Measurements from ENCODE around the gene CCDC61.

The CCDC61 gene

GRCh38 chr19:46016426-46017094 lies 21.3 kb downstream of the CCDC61 start:
- no peak for DNase-seq

- DNase-seq, result no peak
These were observed 21.8 kb downstream of the CCDC61 start for GRCh38 chr19:46017095-46017429.

- no peak for DNase-seq
These were observed 22.8 kb downstream of the CCDC61 start for GRCh38 chr19:46017874-46018675.

GRCh38 chr19:46018729-46019251 lies 23.5 kb downstream of the CCDC61 start:
- DNase-seq, result no peak

GRCh38 chr19:46019270-46019669 lies 24.0 kb downstream of the CCDC61 start:
- no peak for DNase-seq

- no peak for DNase-seq
These were observed 25.5 kb downstream of the CCDC61 start for GRCh38 chr19:46020819-46021125.

GRCh38 chr19:46021531-46022041 lies 26.3 kb downstream of the CCDC61 start:
- no peak for DNase-seq

- no peak for DNase-seq
These were observed 26.8 kb downstream of the CCDC61 start for GRCh38 chr19:46022061-46022430.

- DNase-seq, result no peak
These were observed 27.4 kb downstream of the CCDC61 start, which contains the start of gene PGLYRP1 for GRCh38 chr19:46022431-46023310. Gene PGLYRP1, minus strand, starts transcription at chr19:46023053. Its CDS starts 32 bp downstream, at chr19:46023021.

- DNase-seq, result no peak
These were observed 28.1 kb downstream of the CCDC61 start for GRCh38 chr19:46023311-46023779.

- DNase-seq, result no peak
These were observed 30.6 kb downstream of the CCDC61 start for GRCh38 chr19:46025835-46026234.

- DNase-seq, result no peak
These were observed 35.7 kb downstream of the CCDC61 start for GRCh38 chr19:46030812-46031550.

- DNase-seq, result no peak
These were observed 36.7 kb downstream of the CCDC61 start for GRCh38 chr19:46031781-46032596.

GRCh38 chr19:46032597-46033025 lies 37.3 kb downstream of the CCDC61 start:
- no peak for DNase-seq

- no peak for DNase-seq
These were observed 38.1 kb downstream of the CCDC61 start for GRCh38 chr19:46033401-46033800.

GRCh38 chr19:46035546-46035945 lies 40.3 kb downstream of the CCDC61 start:
- DNase-seq, result no peak

GRCh38 chr19:46035986-46036743 lies 40.9 kb downstream of the CCDC61 start:
- DNase-seq, result no peak

GRCh38 chr19:46036744-46037128 lies 41.5 kb downstream of the CCDC61 start:
- DNase-seq, result no peak

GRCh38 chr19:46040125-46040524 lies 44.9 kb downstream of the CCDC61 start:
- no peak for DNase-seq

- DNase-seq, result no peak
These were observed 45.8 kb downstream of the CCDC61 start, which contains the start of gene IGFL4 for GRCh38 chr19:46040952-46041500. Gene IGFL4, minus strand, starts transcription at chr19:46041002. Its CDS starts 40 bp downstream, at chr19:46040962.

All from SIG-M5 (cell line).